NOMO-1 treated with DMSO at 0.1 percent for 48 hours (cell line): Measurements from ENCODE around the gene FNDC7.
"Not testable (repeated sequence)": the region's sequence is repeated elsewhere in the genome, so short reads cannot be mapped to it uniquely, and the experiment has no call there.

Experiments used
- DNase-seq: peaks from one replicate; lab custom pipeline; 2025; ENCODE audit not compliant: unreplicated experiment; lab: John Stamatoyannopoulos, UW

The FNDC7 gene, protein sequence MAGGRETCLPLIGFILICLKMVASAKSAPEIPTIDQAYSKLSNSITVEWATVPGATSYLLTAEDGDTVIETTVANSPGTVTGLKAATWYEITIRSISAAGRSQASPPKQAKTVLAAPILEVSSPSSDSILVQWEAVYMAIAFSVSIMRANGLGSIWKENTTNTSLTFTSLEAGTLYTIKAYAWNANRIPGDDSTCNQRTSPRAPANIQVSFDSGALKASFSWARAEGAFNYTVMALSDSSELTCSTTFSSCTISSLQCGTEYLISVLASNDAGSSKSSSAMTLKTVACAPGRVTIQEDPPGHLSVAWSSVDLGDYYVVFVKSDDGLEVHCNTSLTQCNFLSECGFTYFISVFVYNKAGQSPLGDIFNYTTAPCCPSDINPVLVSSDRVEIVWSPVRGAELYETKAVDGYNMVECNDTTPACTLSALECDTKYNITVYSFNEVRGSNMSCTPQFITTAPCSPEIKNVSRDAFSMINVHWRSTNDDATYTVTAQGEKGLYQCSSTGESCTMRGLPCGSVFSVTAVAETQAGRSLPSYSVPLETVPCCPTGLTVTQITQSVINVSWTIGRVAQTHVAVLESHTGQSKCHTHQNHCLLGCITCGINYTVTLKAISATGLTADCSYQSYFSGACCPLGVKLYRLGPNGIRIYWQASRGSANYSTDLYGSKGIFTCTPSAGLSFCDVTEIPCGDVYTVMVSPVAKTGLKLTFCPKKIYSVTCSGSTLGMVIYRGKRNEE

GRCh38 chr1:108712606-108713150, at the start of gene FNDC7:
Gene FNDC7 (plus strand): TSS chr1:108712908. CDS start chr1:108712934, 26 bp downstream.
- no peak for DNase-seq

- DNase-seq = no peak
Observed at GRCh38 chr1:108663074-108663473, 49.6 kb upstream of the FNDC7 start.

GRCh38 chr1:108664481-108664880, 48.2 kb upstream of the FNDC7 start:
- DNase-seq = peak; percentile 63

DNA sequence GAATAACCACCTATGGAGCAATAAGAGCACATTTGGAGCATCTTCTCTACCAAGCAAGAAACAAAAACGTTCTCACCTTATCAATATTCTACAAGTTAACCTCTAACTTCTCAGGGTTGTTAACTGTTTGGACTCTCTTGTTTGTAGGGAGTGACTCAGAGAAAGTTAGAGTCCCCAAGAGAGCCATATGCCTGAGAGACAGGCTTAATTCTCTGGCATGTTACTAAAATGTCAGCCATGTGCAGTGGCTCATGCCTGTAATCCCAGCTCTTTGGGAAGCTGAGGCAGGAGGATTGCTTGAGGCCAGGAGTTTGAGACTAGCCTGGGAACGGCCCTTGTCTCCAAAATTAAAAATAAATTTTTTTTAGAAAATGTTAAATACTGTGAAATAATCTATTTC, 47.6 kb upstream of the FNDC7 start:
- no peak for DNase-seq

DNA sequence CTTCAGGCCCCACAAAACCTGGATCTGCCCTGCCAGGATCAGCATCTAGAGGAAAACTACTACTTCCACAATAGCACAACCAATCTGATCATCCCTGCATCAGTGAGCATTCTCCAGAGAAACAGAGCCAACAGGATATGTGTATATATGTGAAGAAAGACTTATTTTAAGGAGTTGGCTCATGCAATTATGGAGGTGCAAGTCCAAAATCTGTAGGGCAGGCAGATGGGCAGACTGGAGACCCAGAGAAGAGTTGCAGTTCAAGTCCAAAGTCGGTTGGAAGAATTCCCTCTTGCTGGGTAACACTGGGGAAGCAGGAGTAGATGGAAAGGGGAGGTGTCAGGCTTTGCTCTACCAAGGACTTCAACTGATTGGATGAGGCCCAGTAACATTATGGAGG, 46.9 kb upstream of the FNDC7 start:
- no peak for DNase-seq

GRCh38 chr1:108667422-108667821, 45.3 kb upstream of the FNDC7 start:
- not testable (repeated sequence) for DNase-seq

- no peak for DNase-seq
Observed at GRCh38 chr1:108668777-108669176, 43.9 kb upstream of the FNDC7 start.

GRCh38 chr1:108669679-108670078, 43.0 kb upstream of the FNDC7 start:
- no peak for DNase-seq

DNA sequence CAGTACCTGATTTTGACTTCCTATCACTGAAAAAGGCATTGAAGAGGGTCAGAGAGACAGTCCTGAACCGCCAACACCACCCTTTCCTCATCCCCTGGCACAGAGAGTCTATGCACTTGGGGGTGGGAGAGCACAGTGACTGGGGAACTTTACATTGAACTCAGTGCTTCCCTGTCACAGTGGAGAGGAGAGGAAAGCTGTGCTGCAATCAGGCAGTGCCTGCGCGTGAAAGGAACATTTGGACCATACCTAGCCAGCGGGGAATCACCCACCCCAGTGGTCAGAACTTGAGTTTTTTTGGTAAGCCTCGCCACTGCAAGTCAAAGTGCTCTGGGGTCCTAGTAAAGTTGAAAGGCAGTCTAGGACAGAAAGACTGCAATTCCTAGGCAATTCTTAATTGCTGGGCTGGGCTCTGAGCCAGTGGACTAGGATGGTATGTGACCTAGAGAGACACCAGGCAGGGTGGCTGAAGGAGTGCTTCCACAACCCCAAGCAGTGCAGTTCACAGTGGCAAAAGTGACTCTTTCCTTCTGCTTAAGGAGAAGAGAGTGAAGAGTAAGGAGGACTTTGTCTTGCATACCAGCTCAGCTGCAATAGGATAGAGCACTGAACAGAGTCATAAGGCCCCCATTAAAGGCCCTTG, 42.5 kb upstream of the FNDC7 start:
- no peak for DNase-seq

DNA sequence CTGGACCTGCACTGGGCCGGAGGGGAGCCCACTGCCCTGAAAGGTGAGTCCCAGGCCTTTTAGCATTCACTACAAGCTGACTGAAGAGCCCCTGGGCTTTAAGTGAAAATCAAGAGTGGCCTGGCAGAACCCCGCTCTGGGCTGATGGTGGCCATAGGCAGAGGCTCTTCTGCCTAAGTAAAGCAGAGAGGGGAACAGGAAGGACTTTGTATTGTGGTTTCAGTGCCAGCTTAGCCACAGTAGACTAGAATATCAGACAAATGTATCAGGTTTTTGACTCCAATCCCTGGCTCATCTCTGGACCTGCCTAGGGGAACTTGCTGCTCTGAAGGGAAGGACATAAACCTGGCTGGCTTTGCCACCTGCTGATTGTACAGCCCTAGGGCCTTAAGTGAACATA, 41.6 kb upstream of the FNDC7 start:
- DNase-seq = no peak

DNA sequence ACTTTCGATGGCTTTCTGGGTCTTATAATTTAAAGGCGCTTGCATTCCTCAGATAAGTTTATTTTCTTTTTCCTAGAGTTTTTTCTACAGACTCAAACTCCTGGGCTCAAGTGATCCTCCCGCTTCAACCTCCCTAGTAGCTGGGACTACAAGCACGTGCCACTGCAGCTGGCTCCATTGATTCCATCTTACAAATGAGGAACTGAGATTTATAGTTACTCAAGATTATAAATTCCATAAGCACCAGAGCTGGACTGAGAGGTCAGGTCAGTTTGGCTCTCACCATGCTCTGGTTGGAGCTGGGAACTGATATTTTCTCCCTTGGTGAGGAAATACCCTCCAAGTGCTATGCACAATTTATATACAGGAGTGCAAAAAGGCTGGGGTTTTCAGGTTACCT, 34.0 kb upstream of the FNDC7 start:
- DNase-seq = peak; percentile 30

GRCh38 chr1:108679586-108680213, 33.0 kb upstream of the FNDC7 start:
- DNase-seq = no peak

GRCh38 chr1:108681701-108682100, 31.0 kb upstream of the FNDC7 start:
- DNase-seq = not testable (repeated sequence)

- no peak for DNase-seq
Observed at GRCh38 chr1:108685529-108685928, 27.2 kb upstream of the FNDC7 start.

DNA sequence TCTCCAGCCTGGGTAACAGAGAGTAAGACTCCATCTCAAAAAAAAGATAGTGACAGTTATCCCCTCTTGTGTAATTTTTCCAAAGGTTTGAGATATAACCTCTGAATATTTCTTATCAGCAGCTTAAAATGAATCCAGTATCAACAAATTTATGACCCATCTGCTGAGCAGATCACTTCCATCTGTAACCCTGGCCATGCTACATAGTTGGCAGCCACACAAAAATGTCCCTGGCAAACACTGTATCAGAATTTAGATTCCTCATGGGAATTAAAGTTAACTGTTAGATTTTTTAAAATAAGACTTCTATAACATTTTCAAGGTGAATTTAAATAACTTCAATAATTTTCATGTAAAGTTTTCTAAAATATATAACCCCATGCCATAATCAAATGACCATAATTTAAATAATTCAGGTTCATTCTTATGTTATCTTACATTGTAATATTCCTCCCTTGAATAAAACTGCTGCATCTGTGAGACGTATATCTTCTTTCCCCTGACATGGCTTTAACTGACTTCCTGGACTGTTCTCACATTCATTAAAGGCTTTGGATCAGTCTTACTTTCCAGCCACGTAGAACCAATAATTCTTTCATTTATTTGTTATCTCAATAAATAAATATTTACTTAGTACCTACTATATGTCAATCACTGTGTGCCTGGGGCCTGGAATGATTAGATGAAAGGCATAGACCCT, 25.9 kb upstream of the FNDC7 start:
- no peak for DNase-seq

DNA sequence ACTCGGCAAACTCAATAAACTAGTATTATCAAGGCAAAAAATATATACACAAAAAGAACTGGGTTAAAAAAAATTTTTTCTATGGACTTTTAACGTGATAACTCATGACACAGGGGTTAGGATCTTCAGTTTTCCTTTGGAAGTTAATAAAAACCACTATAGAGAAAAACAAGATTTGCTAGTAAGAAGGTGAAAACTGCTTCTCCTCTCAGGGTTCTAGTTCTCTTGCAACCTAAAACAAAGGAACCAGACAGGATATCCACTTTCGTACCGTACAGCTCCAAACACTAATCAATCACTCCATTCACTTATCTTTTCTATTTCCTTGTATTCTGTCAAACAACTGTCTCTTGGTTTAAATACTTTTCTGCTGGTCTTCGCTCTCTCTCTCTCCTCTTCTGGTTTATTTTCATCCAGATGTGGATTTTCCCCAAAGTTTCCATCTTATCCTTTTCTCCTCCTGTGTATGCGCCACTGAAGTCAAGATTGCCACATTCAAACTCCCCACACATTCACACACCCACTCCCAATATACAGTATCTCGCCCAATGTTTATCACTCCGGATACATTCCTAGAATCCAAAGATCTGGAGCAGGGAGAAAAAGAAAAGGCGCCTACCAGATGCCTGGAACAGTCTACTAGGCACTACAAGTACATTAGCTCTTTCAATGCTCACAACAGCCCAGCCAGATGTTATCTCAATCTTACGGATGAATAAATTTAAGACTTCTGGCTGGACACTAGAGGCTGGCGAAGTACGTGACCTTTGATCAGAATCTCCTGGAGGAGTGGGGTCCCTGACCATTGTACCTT, 21.4 kb upstream of the FNDC7 start:
- no peak for DNase-seq

- DNase-seq = peak; percentile 91
Observed at GRCh38 chr1:108691942-108692723, 20.6 kb upstream of the FNDC7 start, which contains the start of gene PRPF38B. Gene PRPF38B (plus strand): TSS chr1:108692310. CDS start chr1:108692592, 282 bp downstream.

- peak; percentile 73 for DNase-seq
Observed at GRCh38 chr1:108692724-108693655, 19.7 kb upstream of the FNDC7 start.
